Loucy (cell line): ENCODE data around the gene LBX1.

Experiments used
- H2AFZ ChIP-seq: fragments of 200-600 bp; sonication (generic); 2 replicates; pipeline ENCODE4 v1.6.0; 2016; ENCODE audit warnings: antibody characterized with exemption, mild to moderate bottlenecking, low read length, moderate library complexity
- H3F3A ChIP-seq: fragments of 200-600 bp; 2 replicates; pipeline ENCODE4 v1.6.0; 2016; ENCODE audit warnings: antibody characterized with exemption, low read depth, mild to moderate bottlenecking
- H3K27me3 ChIP-seq: fragments of 200-600 bp; sonication (generic); 2 replicates; pipeline ENCODE4 v1.6.1; 2014; ENCODE audit warnings: low read length, mild to moderate bottlenecking; ENCODE audit not compliant: insufficient read depth, poor library complexity, severe bottlenecking
- H3K36me3 ChIP-seq: fragments of 200-600 bp; sonication (generic); 2 replicates; pipeline ENCODE4 v1.6.1; 2016; ENCODE audit warnings: low read length; ENCODE audit not compliant: insufficient read depth
- H3K4me1 ChIP-seq: fragments of 200-600 bp; sonication (generic); 2 replicates; pipeline ENCODE4 v1.5.1; 2014; ENCODE audit warnings: low read length, mild to moderate bottlenecking; ENCODE audit not compliant: insufficient read depth, poor library complexity, severe bottlenecking
- H3K4me2 ChIP-seq: fragments of 200-600 bp; sonication (generic); 2 replicates; pipeline ENCODE4 v1.6.0; 2014; ENCODE audit warnings: antibody characterized with exemption, low read length, low read depth, mild to moderate bottlenecking; ENCODE audit not compliant: poor library complexity, severe bottlenecking
- H3K4me3 ChIP-seq: fragments of 200-600 bp; sonication (generic); 2 replicates; pipeline ENCODE4 v1.5.1; 2014; ENCODE audit warnings: low read length, mild to moderate bottlenecking, mixed read lengths; ENCODE audit not compliant: poor library complexity, severe bottlenecking
- H3K79me2 ChIP-seq: fragments of 200-600 bp; sonication (generic); 2 replicates; pipeline ENCODE4 v1.6.1; 2014; ENCODE audit warnings: low read length; ENCODE audit not compliant: insufficient read depth
- H3K9ac ChIP-seq: fragments of 200-600 bp; sonication (generic); 2 replicates; pipeline ENCODE4 v1.6.0; 2014; ENCODE audit warnings: mild to moderate bottlenecking, low read depth, low read length, moderate library complexity; ENCODE audit not compliant: poor library complexity, severe bottlenecking
- H3K9me2 ChIP-seq: fragments of 200-600 bp; sonication (generic); replicated peaks from 2 replicates; pipeline ENCODE4 v1.6.1; 2016; ENCODE audit warnings: low read depth, low read length, mixed read lengths
- H3K9me3 ChIP-seq: fragments of 200-600 bp; sonication (generic); 2 replicates; pipeline ENCODE4 v1.6.1; 2014; ENCODE audit warnings: mild to moderate bottlenecking, antibody characterized with exemption, low read length, low read depth; ENCODE audit not compliant: insufficient read depth
- H4K20me1 ChIP-seq: fragments of 200-600 bp; sonication (generic); 2 replicates; pipeline ENCODE4 v1.6.0; 2014; ENCODE audit warnings: antibody characterized with exemption, low read length, mild to moderate bottlenecking; ENCODE audit not compliant: insufficient read depth, poor library complexity, severe bottlenecking
- CTCF ChIP-seq: fragments of 200-600 bp; sonication (generic); conservative IDR thresholded peaks from 2 replicates; pipeline ENCODE4 v1.5.1; 2014; ENCODE audit warnings: mild to moderate bottlenecking, antibody characterized with exemption, low read length
- EZH2phosphoT487 ChIP-seq: fragments of 200-600 bp; IDR thresholded peaks from 2 replicates; pipeline ENCODE4 v1.6.1; 2018; ENCODE audit warnings: antibody characterized with exemption, mild to moderate bottlenecking, moderate library complexity, borderline replicate concordance

LBX1 gene

DNA sequence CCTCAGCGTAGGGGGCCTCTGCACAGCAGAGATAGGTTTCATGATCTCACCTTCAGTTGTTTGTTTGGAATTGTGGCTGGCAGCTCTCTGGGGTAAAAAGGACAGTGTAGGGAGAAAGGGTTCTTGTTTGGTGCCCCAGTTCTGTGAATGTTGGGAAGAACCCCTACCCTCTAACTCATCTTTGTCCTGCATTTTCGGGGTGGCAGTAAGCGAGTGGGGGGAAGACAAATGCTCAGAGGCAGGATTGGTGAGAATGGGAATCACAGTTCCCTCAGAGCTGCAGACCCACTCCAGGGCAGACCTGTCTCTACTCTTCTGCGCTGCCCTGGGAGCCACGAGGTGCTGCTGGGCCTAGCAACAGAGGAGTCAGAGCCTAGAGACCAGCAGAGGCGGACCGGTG, 1.8 kb upstream of the LBX1 start:
- Histone ChIP-seq H3K79me2 (no peaks in the 10 kb centered on the region), H3K9me2 (no peaks in the 10 kb centered on the region), H3K36me3 (no peaks in the 10 kb centered on the region), H3K9ac (no peak overlapping the region), H3F3A (no peaks in the 10 kb centered on the region), H3K9me3 (no peaks in the 10 kb centered on the region), H2AFZ (no peak overlapping the region), H3K4me2 (no peak overlapping the region), H3K4me1 (no peaks in the 10 kb centered on the region), H4K20me1 (no peaks in the 10 kb centered on the region), H3K27me3 (peaks cover 7% of the 10 kb centered on the region), H3K4me3 (no peak overlapping the region)
- TF ChIP-seq CTCF: no peak
- TF ChIP-seq EZH2phosphoT487: no peak

GRCh38 chr10:101230183-101230917, 1.1 kb upstream of the LBX1 start:
- TF ChIP-seq CTCF (no peak), EZH2phosphoT487 (no peak)
- no peak overlapping the region for H3K4me2 ChIP-seq
- no peak overlapping the region for H3K9ac ChIP-seq
- H3K27me3 ChIP-seq: peaks cover 7% of the 10 kb centered on the region
- no peaks in the 10 kb centered on the region for H3K36me3 ChIP-seq
- H3K79me2 ChIP-seq: no peaks in the 10 kb centered on the region
- H3K9me3 ChIP-seq: no peaks in the 10 kb centered on the region
- no peaks in the 10 kb centered on the region for H3F3A ChIP-seq
- no peak overlapping the region for H2AFZ ChIP-seq
- no peak overlapping the region for H3K4me3 ChIP-seq
- no peaks in the 10 kb centered on the region for H3K9me2 ChIP-seq
- H3K4me1 ChIP-seq: no peaks in the 10 kb centered on the region
- no peaks in the 10 kb centered on the region for H4K20me1 ChIP-seq

- H3K27me3 ChIP-seq: peaks cover 7% of the 10 kb centered on the region
- H3K79me2 ChIP-seq: no peaks in the 10 kb centered on the region
- no peaks in the 10 kb centered on the region for H3K36me3 ChIP-seq
- H3K4me3 ChIP-seq: no peak overlapping the region
- no peak overlapping the region for H2AFZ ChIP-seq
- H3K4me1 ChIP-seq: no peaks in the 10 kb centered on the region
- H4K20me1 ChIP-seq: no peaks in the 10 kb centered on the region
- no peak overlapping the region for H3K9ac ChIP-seq
- H3F3A ChIP-seq: no peaks in the 10 kb centered on the region
- no peaks in the 10 kb centered on the region for H3K9me2 ChIP-seq
- H3K4me2 ChIP-seq: no peak overlapping the region
- H3K9me3 ChIP-seq: no peaks in the 10 kb centered on the region
- TF ChIP-seq CTCF: no peak
Measured at GRCh38 chr10:101228966-101229265, 347 bp downstream of the LBX1 start.
